Duodenal mucosa (tissue), 2 donors: ENCODE measurements around the gene C2.
A peak's percentile ranks its signal among the peaks of the same experiment; 100 is the strongest.

ENCODE experiments used
- H3K27ac ChIP-seq: one replicate; pipeline ENCODE4 v1.7.0; 2013; ENCODE audit warnings: low read depth, low read length
- H3K27me3 ChIP-seq, 2 donors: one replicate each; pipeline ENCODE4 v1.7.0; 2013; ENCODE audit warnings: low read length in 2 of 2, control low read depth in 1 of 2; ENCODE audit not compliant: insufficient read depth in 2 of 2, control insufficient read depth in 1 of 2
- H3K36me3 ChIP-seq, 2 donors: one replicate each; pipeline ENCODE4 v1.7.0; 2013; ENCODE audit warnings: low read length in 2 of 2, control low read depth in 1 of 2; ENCODE audit not compliant: insufficient read depth in 2 of 2, control insufficient read depth in 1 of 2
- H3K4me1 ChIP-seq, 2 donors: one replicate each; pipeline ENCODE4 v1.7.0; 2013; ENCODE audit warnings: low read length in 2 of 2, control low read depth in 1 of 2; ENCODE audit not compliant: insufficient read depth in 2 of 2, control insufficient read depth in 1 of 2
- H3K4me3 ChIP-seq, 2 donors: one replicate each; pipeline ENCODE4 v1.7.0; 2013; ENCODE audit warnings: low read length in 2 of 2, low read depth in 1 of 2
- H3K9ac ChIP-seq, 2 donors: one replicate each; pipeline ENCODE4 v1.7.0; 2013; ENCODE audit warnings: low read length in 2 of 2, low read depth in 1 of 2
- H3K9me3 ChIP-seq, 2 donors: one replicate each; pipeline ENCODE4 v1.7.0; 2013; ENCODE audit warnings: low read length in 2 of 2, control low read depth in 1 of 2; ENCODE audit not compliant: control insufficient read depth in 1 of 2

C2 gene

DNA sequence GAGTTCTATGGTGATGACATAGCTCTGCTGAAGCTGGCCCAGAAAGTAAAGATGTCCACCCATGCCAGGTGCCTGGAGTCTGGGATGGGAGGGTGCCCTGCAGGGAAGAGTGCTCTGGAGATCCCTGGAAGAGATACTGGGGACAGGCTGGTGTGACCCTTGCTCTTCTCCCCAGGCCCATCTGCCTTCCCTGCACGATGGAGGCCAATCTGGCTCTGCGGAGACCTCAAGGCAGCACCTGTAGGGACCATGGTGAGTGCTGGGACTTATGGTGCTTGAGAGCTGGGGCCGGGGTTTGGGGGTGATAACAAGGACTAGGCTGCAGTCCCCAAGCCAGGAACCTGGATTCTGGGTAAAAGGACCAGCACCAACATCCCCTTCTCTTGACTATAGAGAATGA lies 16.2 kb downstream of the C2 start:
- Histone ChIP-seq H3K27ac (no peak overlapping the region), H3K4me1 (peaks cover 31 to 37% of the 10 kb centered on the region in 2 donors), H3K27me3 (no peaks in the 10 kb centered on the region), H3K4me3 (no peak overlapping the region), H3K36me3 (peaks cover 3% of the 10 kb centered on the region in 2 donors), H3K9me3 (no peaks in the 10 kb centered on the region), H3K9ac (no peak overlapping the region)

DNA sequence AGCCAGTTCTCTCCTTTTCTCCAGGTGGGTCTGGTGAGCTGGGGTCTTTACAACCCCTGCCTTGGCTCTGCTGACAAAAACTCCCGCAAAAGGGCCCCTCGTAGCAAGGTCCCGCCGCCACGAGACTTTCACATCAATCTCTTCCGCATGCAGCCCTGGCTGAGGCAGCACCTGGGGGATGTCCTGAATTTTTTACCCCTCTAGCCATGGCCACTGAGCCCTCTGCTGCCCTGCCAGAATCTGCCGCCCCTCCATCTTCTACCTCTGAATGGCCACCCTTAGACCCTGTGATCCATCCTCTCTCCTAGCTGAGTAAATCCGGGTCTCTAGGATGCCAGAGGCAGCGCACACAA lies 17.6 kb downstream of the C2 start:
- peak overlapping the region; percentile 48 to 74 for H3K4me3 ChIP-seq
- H3K36me3 ChIP-seq, result peaks cover 3 to 7% of the 10 kb centered on the region in 2 donors
- no peaks in the 10 kb centered on the region for H3K9me3 ChIP-seq
- H3K27ac ChIP-seq, result peak overlapping the region; percentile 91
- no peaks in the 10 kb centered on the region for H3K27me3 ChIP-seq
- peaks cover 31 to 37% of the 10 kb centered on the region in 2 donors for H3K4me1 ChIP-seq
- peak overlapping the region; percentile 70 to 74 for H3K9ac ChIP-seq

DNA sequence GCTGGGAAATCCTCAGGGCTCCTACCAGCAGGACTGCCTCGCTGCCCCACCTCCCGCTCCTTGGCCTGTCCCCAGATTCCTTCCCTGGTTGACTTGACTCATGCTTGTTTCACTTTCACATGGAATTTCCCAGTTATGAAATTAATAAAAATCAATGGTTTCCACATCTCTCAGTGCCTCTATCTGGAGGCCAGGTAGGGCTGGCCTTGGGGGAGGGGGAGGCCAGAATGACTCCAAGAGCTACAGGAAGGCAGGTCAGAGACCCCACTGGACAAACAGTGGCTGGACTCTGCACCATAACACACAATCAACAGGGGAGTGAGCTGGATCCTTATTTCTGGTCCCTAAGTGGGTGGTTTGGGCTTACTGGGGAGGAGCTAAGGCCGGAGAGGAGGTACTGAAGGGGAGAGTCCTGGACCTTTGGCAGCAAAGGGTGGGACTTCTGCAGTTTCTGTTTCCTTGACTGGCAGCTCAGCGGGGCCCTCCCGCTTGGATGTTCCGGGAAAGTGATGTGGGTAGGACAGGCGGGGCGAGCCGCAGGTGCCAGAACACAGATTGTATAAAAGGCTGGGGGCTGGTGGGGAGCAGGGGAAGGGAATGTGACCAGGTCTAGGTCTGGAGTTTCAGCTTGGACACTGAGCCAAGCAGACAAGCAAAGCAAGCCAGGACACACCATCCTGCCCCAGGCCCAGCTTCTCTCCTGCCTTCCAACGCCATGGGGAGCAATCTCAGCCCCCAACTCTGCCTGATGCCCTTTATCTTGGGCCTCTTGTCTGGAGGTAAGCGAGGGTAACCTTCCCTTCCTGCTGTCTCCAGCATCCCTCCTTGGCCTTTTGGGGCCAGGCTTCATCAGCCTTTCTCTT lies 18.2 kb downstream of the C2 start, which contains the start of gene CFB:
Gene CFB (plus strand): TSS at position 589 of the 863 bp plus-strand sequence. CDS start 127 bp downstream, at position 716.
- H3K36me3 ChIP-seq, result peaks cover 6 to 9% of the 10 kb centered on the region in 2 donors
- H3K27me3 ChIP-seq, result no peaks in the 10 kb centered on the region
- peak within 1 kb of the TSS; percentile 91 for H3K27ac ChIP-seq
- no peaks in the 10 kb centered on the region for H3K9me3 ChIP-seq
- H3K4me3 ChIP-seq, result peak within 1 kb of the TSS; percentile 74
- H3K4me1 ChIP-seq, result peaks cover 27 to 37% of the 10 kb centered on the region in 2 donors
- peak within 1 kb of the TSS; percentile 78 to 94 for H3K9ac ChIP-seq

DNA sequence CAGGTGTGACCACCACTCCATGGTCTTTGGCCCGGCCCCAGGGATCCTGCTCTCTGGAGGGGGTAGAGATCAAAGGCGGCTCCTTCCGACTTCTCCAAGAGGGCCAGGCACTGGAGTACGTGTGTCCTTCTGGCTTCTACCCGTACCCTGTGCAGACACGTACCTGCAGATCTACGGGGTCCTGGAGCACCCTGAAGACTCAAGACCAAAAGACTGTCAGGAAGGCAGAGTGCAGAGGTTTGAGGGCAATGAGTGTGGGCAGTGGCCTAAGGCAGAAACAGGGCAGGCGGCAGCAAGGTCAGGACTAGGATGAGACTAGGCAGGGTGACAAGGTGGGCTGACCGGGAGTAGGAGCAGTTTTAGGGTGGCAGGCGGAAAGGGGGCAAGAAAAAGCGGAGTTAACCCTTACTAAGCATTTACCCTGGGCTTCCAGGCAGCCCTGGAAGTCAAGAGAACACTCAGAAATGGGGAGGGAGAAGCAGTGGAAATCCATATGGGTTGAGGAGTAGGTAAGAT lies 18.9 kb downstream of the C2 start:
- H3K27me3 ChIP-seq, result no peaks in the 10 kb centered on the region
- peak overlapping the region; percentile 91 for H3K27ac ChIP-seq
- no peaks in the 10 kb centered on the region for H3K9me3 ChIP-seq
- peak overlapping the region; percentile 74 for H3K4me3 ChIP-seq
- peaks cover 12 to 15% of the 10 kb centered on the region in 2 donors for H3K36me3 ChIP-seq
- H3K4me1 ChIP-seq, result peaks cover 27 to 37% of the 10 kb centered on the region in 2 donors
- peak overlapping the region; percentile 78 to 94 for H3K9ac ChIP-seq

DNA sequence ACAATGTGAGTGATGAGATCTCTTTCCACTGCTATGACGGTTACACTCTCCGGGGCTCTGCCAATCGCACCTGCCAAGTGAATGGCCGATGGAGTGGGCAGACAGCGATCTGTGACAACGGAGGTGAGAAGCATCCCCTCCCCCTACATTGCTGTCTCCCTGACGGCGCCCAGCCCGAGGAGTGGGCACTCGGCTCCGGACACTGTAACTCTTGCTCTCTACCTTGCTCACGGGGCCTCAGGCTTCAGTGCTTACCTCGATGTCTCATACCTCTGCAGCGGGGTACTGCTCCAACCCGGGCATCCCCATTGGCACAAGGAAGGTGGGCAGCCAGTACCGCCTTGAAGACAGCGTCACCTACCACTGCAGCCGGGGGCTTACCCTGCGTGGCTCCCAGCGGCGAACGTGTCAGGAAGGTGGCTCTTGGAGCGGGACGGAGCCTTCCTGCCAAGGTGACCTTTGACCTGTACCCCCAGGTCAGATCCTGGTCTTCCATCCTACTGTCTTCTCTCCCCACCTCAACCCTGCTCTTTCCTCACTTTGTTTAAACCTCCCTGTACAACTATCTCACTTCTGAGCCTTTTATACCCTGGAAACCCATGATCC lies 19.7 kb downstream of the C2 start:
- H3K4me3 ChIP-seq, result peak overlapping the region in 1 of 2 donors; percentile 74
- no peaks in the 10 kb centered on the region for H3K9me3 ChIP-seq
- no peak overlapping the region for H3K27ac ChIP-seq
- H3K36me3 ChIP-seq, result peaks cover 20 to 22% of the 10 kb centered on the region in 2 donors
- no peaks in the 10 kb centered on the region for H3K27me3 ChIP-seq
- H3K4me1 ChIP-seq, result peaks cover 27 to 35% of the 10 kb centered on the region in 2 donors
- peak overlapping the region in 1 of 2 donors; percentile 78 for H3K9ac ChIP-seq

DNA sequence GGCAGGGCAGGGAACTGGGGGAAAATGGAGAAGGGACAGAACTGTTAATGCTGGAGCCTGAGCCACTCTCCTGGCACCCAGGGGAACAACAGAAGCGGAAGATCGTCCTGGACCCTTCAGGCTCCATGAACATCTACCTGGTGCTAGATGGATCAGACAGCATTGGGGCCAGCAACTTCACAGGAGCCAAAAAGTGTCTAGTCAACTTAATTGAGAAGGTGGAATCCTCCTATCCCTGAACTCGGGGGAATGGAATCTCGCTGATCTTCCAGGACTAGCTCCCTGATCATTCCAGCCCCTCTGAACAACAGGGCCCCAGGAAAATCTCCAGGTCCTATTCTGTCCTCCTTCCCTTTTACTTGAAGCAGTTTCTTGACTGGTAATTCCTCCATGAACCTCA lies 20.3 kb downstream of the C2 start:
- Histone ChIP-seq H3K9me3 (no peaks in the 10 kb centered on the region), H3K4me3 (no peak overlapping the region), H3K9ac (no peak overlapping the region), H3K27me3 (no peaks in the 10 kb centered on the region), H3K27ac (no peak overlapping the region), H3K36me3 (peaks cover 22 to 23% of the 10 kb centered on the region in 2 donors), H3K4me1 (peaks cover 20 to 28% of the 10 kb centered on the region in 2 donors)

DNA sequence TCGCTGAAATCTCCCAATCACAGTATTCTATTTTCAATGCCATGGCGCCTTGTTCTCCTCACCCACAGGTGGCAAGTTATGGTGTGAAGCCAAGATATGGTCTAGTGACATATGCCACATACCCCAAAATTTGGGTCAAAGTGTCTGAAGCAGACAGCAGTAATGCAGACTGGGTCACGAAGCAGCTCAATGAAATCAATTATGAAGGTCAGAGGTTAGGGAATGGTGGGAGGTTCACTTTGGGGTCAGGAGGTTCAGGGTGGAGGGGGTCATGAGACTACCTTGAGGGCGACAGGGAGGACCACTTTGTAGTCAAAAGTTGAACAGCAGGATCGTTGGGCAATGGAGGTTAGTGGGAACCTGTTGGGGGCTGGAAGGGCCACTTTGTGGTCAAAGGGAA lies 20.8 kb downstream of the C2 start:
- Histone ChIP-seq H3K4me1 (peaks cover 17 to 26% of the 10 kb centered on the region in 2 donors), H3K4me3 (no peak overlapping the region), H3K27me3 (no peaks in the 10 kb centered on the region), H3K9me3 (no peaks in the 10 kb centered on the region), H3K9ac (no peak overlapping the region), H3K36me3 (peaks cover 26 to 27% of the 10 kb centered on the region in 2 donors), H3K27ac (no peak overlapping the region)

DNA sequence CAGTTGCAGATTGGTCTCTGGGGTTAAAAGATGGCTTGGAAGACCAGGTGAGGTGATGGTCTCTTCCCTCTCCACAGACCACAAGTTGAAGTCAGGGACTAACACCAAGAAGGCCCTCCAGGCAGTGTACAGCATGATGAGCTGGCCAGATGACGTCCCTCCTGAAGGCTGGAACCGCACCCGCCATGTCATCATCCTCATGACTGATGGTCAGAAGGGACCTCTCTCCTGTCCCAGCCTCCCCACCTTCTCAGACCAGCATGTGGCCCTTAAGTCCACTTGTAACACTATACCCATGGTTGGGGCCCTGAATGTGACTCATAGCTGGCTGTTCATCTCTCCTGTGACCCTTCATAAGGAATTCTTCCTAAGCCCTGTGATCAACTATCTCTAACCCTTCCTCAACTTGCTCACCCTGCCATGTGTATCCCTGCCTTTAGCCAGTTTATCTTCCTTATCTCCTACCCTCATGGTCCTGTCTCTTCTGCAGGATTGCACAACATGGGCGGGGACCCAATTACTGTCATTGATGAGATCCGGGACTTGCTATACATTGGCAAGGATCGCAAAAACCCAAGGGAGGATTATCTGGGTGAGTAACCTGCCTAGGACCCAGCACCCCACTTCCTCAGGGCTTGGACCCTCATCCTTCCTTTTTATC lies 21.4 kb downstream of the C2 start:
- no peak overlapping the region for H3K4me3 ChIP-seq
- no peak overlapping the region for H3K9ac ChIP-seq
- peaks cover 32 to 33% of the 10 kb centered on the region in 2 donors for H3K36me3 ChIP-seq
- H3K9me3 ChIP-seq, result no peaks in the 10 kb centered on the region
- peaks cover 17 to 26% of the 10 kb centered on the region in 2 donors for H3K4me1 ChIP-seq
- H3K27me3 ChIP-seq, result no peaks in the 10 kb centered on the region
- no peak overlapping the region for H3K27ac ChIP-seq

DNA sequence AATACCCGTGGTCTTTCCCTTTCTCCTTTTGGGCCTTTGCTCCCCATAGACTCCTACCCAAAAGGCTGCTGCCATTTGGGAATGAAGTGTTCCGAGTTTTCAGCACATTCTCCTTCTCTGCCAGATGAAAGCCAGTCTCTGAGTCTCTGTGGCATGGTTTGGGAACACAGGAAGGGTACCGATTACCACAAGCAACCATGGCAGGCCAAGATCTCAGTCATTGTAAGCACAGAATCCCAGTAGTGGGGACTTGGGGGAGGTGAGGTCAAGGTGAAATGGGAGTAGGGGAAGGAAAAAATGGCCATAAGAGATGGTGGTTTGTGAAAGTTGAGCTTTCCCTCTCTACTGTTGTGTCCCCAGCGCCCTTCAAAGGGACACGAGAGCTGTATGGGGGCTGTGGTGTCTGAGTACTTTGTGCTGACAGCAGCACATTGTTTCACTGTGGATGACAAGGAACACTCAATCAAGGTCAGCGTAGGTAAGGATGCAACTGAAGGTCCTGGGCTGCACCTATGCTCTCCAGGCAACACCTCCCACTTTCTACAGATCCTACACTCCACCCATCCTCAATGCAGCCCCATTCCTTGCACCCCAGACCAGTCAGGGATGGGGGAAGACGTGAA lies 22.5 kb downstream of the C2 start:
- Histone ChIP-seq H3K9ac (no peak overlapping the region), H3K9me3 (no peaks in the 10 kb centered on the region), H3K27me3 (no peaks in the 10 kb centered on the region), H3K4me1 (peaks cover 12 to 21% of the 10 kb centered on the region in 2 donors), H3K27ac (no peak overlapping the region), H3K4me3 (no peak overlapping the region), H3K36me3 (peaks cover 43 to 44% of the 10 kb centered on the region in 2 donors)
